Thyroid gland (tissue), 4 donors: ENCODE results near the gene TGM2.

ENCODE experiments used
- CTCF ChIP-seq, 6 experiments: fragments of 200-600 bp in 3 of 6; fragments of 450-650 bp in 3 of 6; sonication (generic) in 3 of 6; IDR thresholded peaks; one replicate each; pipeline ENCODE4 v1.5.1; 2016 to 2019; ENCODE audit warnings: antibody characterized with exemption in 6 of 6, mild to moderate bottlenecking in 2 of 6, inconsistent platforms in 1 of 6, moderate library complexity in 1 of 6
- POLR2A ChIP-seq, 2 donors: fragments of 450-650 bp; IDR thresholded peaks; one replicate each; pipeline ENCODE4 v1.6.1; 2017; ENCODE audit warnings: antibody characterized with exemption in 2 of 2, mild to moderate bottlenecking in 2 of 2, moderate library complexity in 1 of 2

- no peak for TF ChIP-seq POLR2A (IDR thresholded peaks at IDR 0.05)
- TF ChIP-seq CTCF (IDR thresholded peaks at IDR 0.05): no peak
Observed at GRCh38 chr20:38144974-38145728, 19.9 kb downstream of the TGM2 start.
